HS-5 (cell line): ENCODE data around the gene DPF3.

ENCODE experiments used
- DNase-seq: peaks from one replicate; pipeline ENCODE4 v3.0.0-alpha.2; 2012; ENCODE audit warnings: low read depth

Gene DPF3

GRCh38 chr14:72904840-72905561 lies 11.1 kb upstream of the DPF3 start:
- DNase-seq = peak; percentile 73

- no peak for DNase-seq
Measured at GRCh38 chr14:72904218-72904617, 10.3 kb upstream of the DPF3 start.

GRCh38 chr14:72903716-72904115 lies 9.8 kb upstream of the DPF3 start:
- no peak for DNase-seq

- DNase-seq = no peak
Measured at GRCh38 chr14:72902801-72903530, 9.1 kb upstream of the DPF3 start.

GRCh38 chr14:72901361-72901760 lies 7.5 kb upstream of the DPF3 start:
- DNase-seq = no peak

GRCh38 chr14:72898448-72898847 lies 4.5 kb upstream of the DPF3 start:
- no peak for DNase-seq

GRCh38 chr14:72894623-72895378 lies 900 bp upstream of the DPF3 start:
- DNase-seq = no peak

- no peak for DNase-seq
Measured at GRCh38 chr14:72894323-72894622, 372 bp upstream of the DPF3 start.

- no peak for DNase-seq
Measured at GRCh38 chr14:72892879-72893635, 844 bp downstream of the DPF3 start.

GRCh38 chr14:72892103-72892878 lies 1.6 kb downstream of the DPF3 start:
- no peak for DNase-seq

- DNase-seq = no peak
Measured at GRCh38 chr14:72891666-72892102, 2.2 kb downstream of the DPF3 start.

- DNase-seq = no peak
Measured at GRCh38 chr14:72889366-72889765, 4.5 kb downstream of the DPF3 start.

GRCh38 chr14:72888636-72889201 lies 5.2 kb downstream of the DPF3 start:
- no peak for DNase-seq

GRCh38 chr14:72888192-72888591 lies 5.7 kb downstream of the DPF3 start:
- no peak for DNase-seq

- DNase-seq = no peak
Measured at GRCh38 chr14:72887514-72887913, 6.4 kb downstream of the DPF3 start.

GRCh38 chr14:72884386-72884785 lies 9.5 kb downstream of the DPF3 start:
- DNase-seq = no peak

- DNase-seq = no peak
Measured at GRCh38 chr14:72883961-72884360, 9.9 kb downstream of the DPF3 start.

GRCh38 chr14:72883109-72883508 lies 10.8 kb downstream of the DPF3 start:
- no peak for DNase-seq

- DNase-seq = no peak
Measured at GRCh38 chr14:72882463-72882862, 11.4 kb downstream of the DPF3 start.

GRCh38 chr14:72882047-72882446 lies 11.9 kb downstream of the DPF3 start:
- no peak for DNase-seq

- no peak for DNase-seq
Measured at GRCh38 chr14:72881543-72881942, 12.4 kb downstream of the DPF3 start.
